MM.1S (cell line): ENCODE measurements around the gene DUOXA1.

Experiments used
- DNase-seq: peaks from one replicate; pipeline ENCODE4 v3.0.0-alpha.2; 2015
- H2AFZ ChIP-seq: fragments of 300-600 bp; sonication (generic); 2 replicates; pipeline ENCODE4 v1.6.0; 2016; ENCODE audit warnings: antibody characterized with exemption, low read length
- H3F3A ChIP-seq: fragments of 300-600 bp; sonication (generic); 2 replicates; pipeline ENCODE4 v1.6.1; 2016; ENCODE audit warnings: mild to moderate bottlenecking, antibody characterized with exemption, low read length, moderate library complexity, mixed read lengths; ENCODE audit not compliant: insufficient read depth
- H3K27ac ChIP-seq: fragments of 300-600 bp; sonication (generic); 2 replicates; pipeline ENCODE4 v1.5.1; 2016; ENCODE audit warnings: mild to moderate bottlenecking, low read length
- H3K27me3 ChIP-seq: fragments of 300-600 bp; sonication (generic); replicated peaks from 2 replicates; pipeline ENCODE4 v1.6.0; 2016; ENCODE audit warnings: low read length; ENCODE audit not compliant: insufficient read depth
- H3K36me3 ChIP-seq: fragments of 300-600 bp; sonication (generic); replicated peaks from 2 replicates; pipeline ENCODE4 v1.6.1; 2016; ENCODE audit warnings: mild to moderate bottlenecking, low read length, mixed read lengths; ENCODE audit not compliant: insufficient read depth
- H3K4me1 ChIP-seq: fragments of 300-600 bp; sonication (generic); 2 replicates; pipeline ENCODE4 v1.6.1; 2016; ENCODE audit warnings: low read length, mixed read lengths
- H3K4me2 ChIP-seq: fragments of 300-600 bp; sonication (generic); 2 replicates; pipeline ENCODE4 v1.6.0; 2016; ENCODE audit warnings: low read depth, low read length
- H3K4me3 ChIP-seq: fragments of 300-600 bp; sonication (generic); 2 replicates; pipeline ENCODE4 v1.5.1; 2016; ENCODE audit warnings: low read length, mixed read lengths
- H3K79me2 ChIP-seq: fragments of 300-600 bp; sonication (generic); 2 replicates; pipeline ENCODE4 v1.6.1; 2016; ENCODE audit warnings: mixed run types, low read length, mixed read lengths
- H3K9ac ChIP-seq: fragments of 300-600 bp; sonication (generic); 2 replicates; pipeline ENCODE4 v1.6.1; 2016; ENCODE audit warnings: low read length, mixed read lengths
- H3K9me2 ChIP-seq: fragments of 300-600 bp; sonication (generic); replicated peaks from 2 replicates; pipeline ENCODE4 v1.6.1; 2016; ENCODE audit warnings: mild to moderate bottlenecking, low read length, mixed read lengths; ENCODE audit not compliant: insufficient read depth
- H3K9me3 ChIP-seq: fragments of 300-600 bp; sonication (generic); replicated peaks from 2 replicates; pipeline ENCODE4 v1.6.1; 2016; ENCODE audit warnings: mild to moderate bottlenecking, low read length, mixed read lengths; ENCODE audit not compliant: insufficient read depth
- H4K20me1 ChIP-seq: fragments of 300-600 bp; sonication (generic); 2 replicates; pipeline ENCODE4 v1.6.1; 2016; ENCODE audit warnings: mild to moderate bottlenecking, low read length, moderate library complexity, mixed read lengths; ENCODE audit not compliant: insufficient read depth
- CTCF ChIP-seq: fragments of 300-600 bp; sonication (generic); IDR thresholded peaks from 2 replicates; pipeline ENCODE4 v1.5.1; 2016; ENCODE audit warnings: antibody characterized with exemption, low read length, mixed read lengths
- EZH2 ChIP-seq: fragments of 300-600 bp; sonication (generic); optimal IDR thresholded peaks from 2 replicates; pipeline ENCODE3; 2017; ENCODE audit warnings: low read depth, mild to moderate bottlenecking, antibody characterized with exemption, low read length, mixed read lengths
- EZH2phosphoT487 ChIP-seq: fragments of 300-600 bp; sonication (generic); IDR thresholded peaks from 2 replicates; pipeline ENCODE4 v1.6.1; 2018; ENCODE audit warnings: antibody characterized with exemption, low read length

The DUOXA1 gene

GRCh38 chr15:45147606-45148005 lies 17.9 kb upstream of the DUOXA1 start:
- Histone ChIP-seq H3K9ac (no peak overlapping the region), H3K4me3 (no peak overlapping the region), H3K27ac (no peak overlapping the region), H2AFZ (no peak overlapping the region), H3K36me3 (no peaks in the 10 kb centered on the region), H3K9me3 (no peaks in the 10 kb centered on the region), H3K4me2 (no peak overlapping the region), H3F3A (no peaks in the 10 kb centered on the region), H3K9me2 (no peaks in the 10 kb centered on the region), H4K20me1 (no peaks in the 10 kb centered on the region), H3K4me1 (no peaks in the 10 kb centered on the region), H3K27me3 (no peaks in the 10 kb centered on the region), H3K79me2 (no peaks in the 10 kb centered on the region)
- TF ChIP-seq EZH2phosphoT487, result no peak
- no peak for TF ChIP-seq EZH2
- no peak for TF ChIP-seq CTCF
- DNase-seq, result no peak

- no peak for DNase-seq
- H2AFZ ChIP-seq, result no peak overlapping the region
These were observed 16.7 kb upstream of the DUOXA1 start for GRCh38 chr15:45146405-45146804.

GRCh38 chr15:45144775-45145174 lies 15.1 kb upstream of the DUOXA1 start:
- no peaks in the 10 kb centered on the region for H3K36me3 ChIP-seq
- H3K79me2 ChIP-seq, result no peaks in the 10 kb centered on the region
- H3K4me1 ChIP-seq, result no peaks in the 10 kb centered on the region
- TF ChIP-seq EZH2 (no peak), CTCF (no peak), EZH2phosphoT487 (no peak)
- H2AFZ ChIP-seq, result no peak overlapping the region
- H3K4me2 ChIP-seq, result no peak overlapping the region
- no peaks in the 10 kb centered on the region for H3K9me3 ChIP-seq
- H3K9me2 ChIP-seq, result no peaks in the 10 kb centered on the region
- H3K27me3 ChIP-seq, result no peaks in the 10 kb centered on the region
- no peak for DNase-seq
- H3F3A ChIP-seq, result no peaks in the 10 kb centered on the region
- no peak overlapping the region for H3K4me3 ChIP-seq
- H3K9ac ChIP-seq, result no peak overlapping the region
- H3K27ac ChIP-seq, result no peak overlapping the region
- H4K20me1 ChIP-seq, result no peaks in the 10 kb centered on the region

More at GRCh38 chr15:45146405-45146804, 16.7 kb upstream of the DUOXA1 start:
- Histone ChIP-seq H4K20me1 (no peaks in the 10 kb centered on the region), H3K4me3 (no peak overlapping the region), H3K4me2 (no peak overlapping the region), H3K4me1 (no peaks in the 10 kb centered on the region), H3K27me3 (no peaks in the 10 kb centered on the region), H3K27ac (no peak overlapping the region), H3F3A (no peaks in the 10 kb centered on the region), H3K36me3 (no peaks in the 10 kb centered on the region), H3K9ac (no peak overlapping the region), H3K9me2 (no peaks in the 10 kb centered on the region), H3K79me2 (no peaks in the 10 kb centered on the region), H3K9me3 (no peaks in the 10 kb centered on the region)
- TF ChIP-seq EZH2phosphoT487, result no peak
- no peak for TF ChIP-seq EZH2
- TF ChIP-seq CTCF, result no peak
